ENCODE results near the gene MRPS25.
A peak's percentile ranks its signal among the peaks of the same experiment; 100 is the strongest.

The MRPS25 gene

DNA sequence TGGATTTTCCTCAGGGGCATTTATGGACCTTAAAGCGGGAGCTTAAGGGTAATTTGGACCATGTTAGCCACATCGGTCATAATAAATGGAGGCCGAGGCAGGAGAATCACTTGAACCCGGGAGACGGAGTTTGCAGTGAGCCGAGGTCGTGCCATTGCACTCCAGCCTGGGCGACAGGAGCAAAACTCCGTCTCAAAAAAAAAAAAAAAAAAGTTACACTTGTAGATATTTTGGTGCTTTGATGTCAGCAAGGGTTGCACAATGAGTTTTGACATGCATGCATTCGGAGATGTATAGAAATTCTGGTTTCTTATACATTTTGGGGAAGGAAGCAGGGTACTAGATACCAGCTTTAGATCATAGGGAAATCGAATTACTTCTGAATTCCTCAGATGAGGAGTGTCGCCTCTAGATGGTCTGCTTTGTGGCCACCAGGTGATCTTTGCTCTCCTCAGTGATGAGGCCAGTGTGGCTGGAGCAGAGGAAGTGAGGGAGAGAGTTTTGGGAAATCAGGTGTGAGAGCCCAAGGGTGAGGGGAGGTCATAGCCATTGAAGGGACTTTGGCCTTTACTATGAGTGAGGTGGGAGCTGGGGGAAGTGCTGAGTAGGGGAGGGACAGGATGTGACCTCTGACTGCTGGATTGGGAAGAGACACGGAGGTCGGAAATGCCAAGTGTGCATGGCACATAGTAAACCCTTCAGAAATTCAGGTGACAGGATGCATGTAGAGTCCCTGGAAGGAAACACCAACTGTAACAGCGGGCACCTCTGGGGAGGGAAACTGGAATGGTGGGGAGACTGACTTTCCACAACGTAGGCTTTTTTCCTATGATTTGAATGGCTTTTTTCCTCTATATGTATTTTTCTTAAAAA lies 42.2 kb upstream of the MRPS25 start:
- H3K4me3 ChIP-seq (ENCODE audit: low read depth, low read length): no peak overlapping the region
- TF ChIP-seq CTCF (IDR thresholded peaks at IDR 0.05; ENCODE audit: control insufficient read depth, extremely low read depth, insufficient read depth): no peak
- DNase-seq (ENCODE audit: low read depth): no peak

- peak; percentile 72 for DNase-seq (ENCODE audit: low read depth)
- TF ChIP-seq CTCF (IDR thresholded peaks at IDR 0.05; ENCODE audit: control insufficient read depth, extremely low read depth, insufficient read depth): no peak
- H3K4me3 ChIP-seq (ENCODE audit: low read depth, low read length): no peak overlapping the region
These were observed 37.7 kb upstream of the MRPS25 start for GRCh38 chr3:15102836-15103235.

GRCh38 chr3:15102256-15102655 lies 37.1 kb upstream of the MRPS25 start:
- peak; percentile 71 for DNase-seq (ENCODE audit: low read depth)

GRCh38 chr3:15099364-15100098 lies 34.4 kb upstream of the MRPS25 start:
- peak overlapping the region; percentile 99 for H3K4me3 ChIP-seq (ENCODE audit: low read depth, low read length)
- TF ChIP-seq CTCF (IDR thresholded peaks at IDR 0.05; ENCODE audit: control insufficient read depth, extremely low read depth, insufficient read depth): no peak
- no peak for DNase-seq (ENCODE audit: low read depth)

More at GRCh38 chr3:15102256-15102655, 37.1 kb upstream of the MRPS25 start:
- TF ChIP-seq CTCF (IDR thresholded peaks at IDR 0.05; ENCODE audit: control insufficient read depth, extremely low read depth, insufficient read depth): no peak
- H3K4me3 ChIP-seq (ENCODE audit: low read depth, low read length): no peak overlapping the region

GRCh38 chr3:15098503-15099363 lies 33.6 kb upstream of the MRPS25 start, which contains the start of gene RBSN:
RBSN (minus strand) TSS chr3:15099148; CDS start chr3:15096120, 3,028 bp downstream.
- peak within 1 kb of the TSS; percentile 99 for H3K4me3 ChIP-seq (ENCODE audit: low read depth, low read length)
- DNase-seq (ENCODE audit: low read depth): peak; percentile 68
- TF ChIP-seq CTCF (IDR thresholded peaks at IDR 0.05; ENCODE audit: control insufficient read depth, extremely low read depth, insufficient read depth): no peak

DNA sequence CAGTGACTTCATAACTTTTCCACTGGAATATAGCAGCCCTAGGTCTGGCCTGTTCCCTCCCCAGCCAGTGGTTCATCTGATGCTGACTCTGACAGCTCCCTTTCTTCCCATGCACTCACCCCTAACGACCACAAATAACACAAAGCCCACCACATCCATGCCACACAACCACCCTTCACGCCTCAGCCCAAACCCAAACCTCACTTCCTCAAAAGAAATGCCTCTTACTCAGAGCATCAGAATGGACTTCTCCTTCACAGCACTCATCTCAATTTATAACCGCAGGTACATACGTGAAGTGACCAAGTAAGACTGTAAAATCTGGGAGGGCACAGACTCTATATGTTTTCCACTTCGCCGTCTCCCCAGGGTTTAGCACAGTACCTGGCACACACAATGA lies 32.8 kb upstream of the MRPS25 start:
- no peak for TF ChIP-seq CTCF (IDR thresholded peaks at IDR 0.05; ENCODE audit: control insufficient read depth, extremely low read depth, insufficient read depth)
- H3K4me3 ChIP-seq (ENCODE audit: low read depth, low read length): peak overlapping the region; percentile 99
- DNase-seq (ENCODE audit: low read depth): no peak
